ENCODE results near the gene UCHL1. TPM values are rescaled to one million over a fixed set of nuclear protein-coding genes. Genes with fewer than 3 reads are reported as not detected.

UCHL1 gene
- total and polyA plus RNA-seq, 2 of the 13 experiments (the other 11 are each of a cell fraction or from before 2014, with no cell fraction given): not detected

DNA sequence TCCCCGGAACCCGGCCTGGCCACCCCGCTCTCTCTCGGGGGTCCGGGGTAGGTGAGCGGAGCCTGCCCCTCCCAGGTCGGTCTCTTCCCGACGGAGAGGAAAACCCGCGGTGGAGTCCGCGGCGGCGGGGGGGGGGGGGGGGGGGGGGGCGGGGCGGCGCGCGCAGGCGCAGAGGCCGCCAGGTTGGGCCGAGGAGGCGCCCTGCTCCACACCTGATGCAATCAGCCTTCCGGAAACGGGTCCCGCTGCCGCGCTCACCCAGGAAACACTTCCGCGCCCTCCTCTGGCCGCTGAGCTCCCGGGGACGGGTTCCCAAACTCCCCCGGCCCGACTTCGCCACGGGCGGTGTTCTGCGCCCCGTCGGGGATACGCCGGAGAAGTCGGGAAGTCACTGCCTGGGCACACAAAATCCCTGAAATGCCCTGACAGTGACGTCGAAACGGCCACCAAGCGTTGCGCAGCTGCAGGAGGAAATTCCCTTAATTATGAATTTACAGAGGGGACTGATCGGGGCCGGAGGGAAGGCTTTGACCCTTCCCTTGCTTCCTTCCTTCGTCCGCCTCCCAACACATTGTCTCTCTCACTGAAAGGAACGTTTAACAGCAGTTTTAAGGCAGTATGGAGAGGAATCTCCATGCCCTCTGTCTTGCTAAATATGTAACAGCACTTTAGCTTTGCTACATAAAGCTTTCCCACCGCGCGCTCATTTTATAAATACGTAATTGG, 40.3 kb upstream of the UCHL1 start (continued):
- TF ChIP-seq, protein P1, sequence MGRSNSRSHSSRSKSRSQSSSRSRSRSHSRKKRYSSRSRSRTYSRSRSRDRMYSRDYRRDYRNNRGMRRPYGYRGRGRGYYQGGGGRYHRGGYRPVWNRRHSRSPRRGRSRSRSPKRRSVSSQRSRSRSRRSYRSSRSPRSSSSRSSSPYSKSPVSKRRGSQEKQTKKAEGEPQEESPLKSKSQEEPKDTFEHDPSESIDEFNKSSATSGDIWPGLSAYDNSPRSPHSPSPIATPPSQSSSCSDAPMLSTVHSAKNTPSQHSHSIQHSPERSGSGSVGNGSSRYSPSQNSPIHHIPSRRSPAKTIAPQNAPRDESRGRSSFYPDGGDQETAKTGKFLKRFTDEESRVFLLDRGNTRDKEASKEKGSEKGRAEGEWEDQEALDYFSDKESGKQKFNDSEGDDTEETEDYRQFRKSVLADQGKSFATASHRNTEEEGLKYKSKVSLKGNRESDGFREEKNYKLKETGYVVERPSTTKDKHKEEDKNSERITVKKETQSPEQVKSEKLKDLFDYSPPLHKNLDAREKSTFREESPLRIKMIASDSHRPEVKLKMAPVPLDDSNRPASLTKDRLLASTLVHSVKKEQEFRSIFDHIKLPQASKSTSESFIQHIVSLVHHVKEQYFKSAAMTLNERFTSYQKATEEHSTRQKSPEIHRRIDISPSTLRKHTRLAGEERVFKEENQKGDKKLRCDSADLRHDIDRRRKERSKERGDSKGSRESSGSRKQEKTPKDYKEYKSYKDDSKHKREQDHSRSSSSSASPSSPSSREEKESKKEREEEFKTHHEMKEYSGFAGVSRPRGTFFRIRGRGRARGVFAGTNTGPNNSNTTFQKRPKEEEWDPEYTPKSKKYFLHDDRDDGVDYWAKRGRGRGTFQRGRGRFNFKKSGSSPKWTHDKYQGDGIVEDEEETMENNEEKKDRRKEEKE (IDR thresholded peaks at IDR 0.05): no peak
- no peak for TF ChIP-seq ZNF75D (CRISPR knock-in tag; IDR thresholded peaks at IDR 0.05; ENCODE audit: borderline replicate concordance)
- peak; percentile 86 for TF ChIP-seq CBX5 (CRISPR knock-in tag; IDR thresholded peaks at IDR 0.05; ENCODE audit: borderline replicate concordance)
- peak; percentile 91 for TF ChIP-seq KMT2A (CRISPR knock-in tag; IDR thresholded peaks at IDR 0.05)
- peak; percentile 77 for TF ChIP-seq ZBTB25 (CRISPR knock-in tag; IDR thresholded peaks at IDR 0.05)
- TF ChIP-seq ZNF136 (CRISPR knock-in tag; IDR thresholded peaks at IDR 0.05; ENCODE audit: low read depth): no peak
- no peak for TF ChIP-seq ZNF652 (CRISPR knock-in tag; IDR thresholded peaks at IDR 0.05; ENCODE audit: borderline replicate concordance, low read depth)
- no peak for TF ChIP-seq ZNF234 (CRISPR knock-in tag; conservative IDR thresholded peaks at IDR 0.05)
- no peak for TF ChIP-seq RARA (CRISPR knock-in tag; IDR thresholded peaks at IDR 0.05)
- TF ChIP-seq ZNF431 (CRISPR knock-in tag; IDR thresholded peaks at IDR 0.05; ENCODE audit: borderline replicate concordance, low read depth): 0 out of 2 replicates have a peak, but pooled peaks have one; percentile 60
- no peak for TF ChIP-seq ZNF558 (CRISPR knock-in tag; IDR thresholded peaks at IDR 0.05; ENCODE audit: borderline replicate concordance)
- TF ChIP-seq, protein P2, sequence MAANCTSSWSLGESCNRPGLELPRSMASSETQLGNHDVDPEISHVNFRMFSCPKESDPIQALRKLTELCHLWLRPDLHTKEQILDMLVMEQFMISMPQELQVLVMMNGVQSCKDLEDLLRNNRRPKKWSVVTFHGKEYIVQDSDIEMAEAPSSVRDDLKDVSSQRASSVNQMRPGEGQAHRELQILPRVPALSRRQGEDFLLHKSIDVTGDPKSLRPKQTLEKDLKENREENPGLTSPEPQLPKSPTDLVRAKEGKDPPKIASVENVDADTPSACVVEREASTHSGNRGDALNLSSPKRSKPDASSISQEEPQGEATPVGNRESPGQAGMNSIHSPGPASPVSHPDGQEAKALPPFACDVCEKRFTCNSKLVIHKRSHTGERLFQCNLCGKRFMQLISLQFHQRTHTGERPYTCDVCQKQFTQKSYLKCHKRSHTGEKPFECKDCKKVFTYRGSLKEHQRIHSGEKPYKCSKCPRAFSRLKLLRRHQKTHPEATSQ (CRISPR knock-in tag; IDR thresholded peaks at IDR 0.05; ENCODE audit: borderline replicate concordance): no peak
- TF ChIP-seq CCDC6 (CRISPR knock-in tag; IDR thresholded peaks at IDR 0.05): peak; percentile 64; the same call in 1 of the 2 replicates
- TF ChIP-seq, protein P3, sequence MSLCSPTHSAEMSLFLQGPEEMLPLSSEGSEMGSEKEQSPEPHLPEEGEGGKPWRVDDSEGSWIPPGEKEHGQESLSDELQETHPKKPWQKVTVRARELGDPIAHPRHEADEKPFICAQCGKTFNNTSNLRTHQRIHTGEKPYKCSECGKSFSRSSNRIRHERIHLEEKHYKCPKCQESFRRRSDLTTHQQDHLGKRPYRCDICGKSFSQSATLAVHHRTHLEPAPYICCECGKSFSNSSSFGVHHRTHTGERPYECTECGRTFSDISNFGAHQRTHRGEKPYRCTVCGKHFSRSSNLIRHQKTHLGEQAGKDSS (CRISPR knock-in tag; IDR thresholded peaks at IDR 0.05; ENCODE audit: borderline replicate concordance, low read depth): peak; percentile 85; the same call in 1 of the 2 replicates
- 0 out of 2 replicates have a peak, but pooled peaks have one; percentile 43 for TF ChIP-seq PRMT3 (CRISPR knock-in tag; IDR thresholded peaks at IDR 0.05; ENCODE audit: borderline replicate concordance, low read depth)
- peak; percentile 76 for TF ChIP-seq CTCF (CRISPR knock-in tag; IDR thresholded peaks at IDR 0.05)
- TF ChIP-seq, protein P4, sequence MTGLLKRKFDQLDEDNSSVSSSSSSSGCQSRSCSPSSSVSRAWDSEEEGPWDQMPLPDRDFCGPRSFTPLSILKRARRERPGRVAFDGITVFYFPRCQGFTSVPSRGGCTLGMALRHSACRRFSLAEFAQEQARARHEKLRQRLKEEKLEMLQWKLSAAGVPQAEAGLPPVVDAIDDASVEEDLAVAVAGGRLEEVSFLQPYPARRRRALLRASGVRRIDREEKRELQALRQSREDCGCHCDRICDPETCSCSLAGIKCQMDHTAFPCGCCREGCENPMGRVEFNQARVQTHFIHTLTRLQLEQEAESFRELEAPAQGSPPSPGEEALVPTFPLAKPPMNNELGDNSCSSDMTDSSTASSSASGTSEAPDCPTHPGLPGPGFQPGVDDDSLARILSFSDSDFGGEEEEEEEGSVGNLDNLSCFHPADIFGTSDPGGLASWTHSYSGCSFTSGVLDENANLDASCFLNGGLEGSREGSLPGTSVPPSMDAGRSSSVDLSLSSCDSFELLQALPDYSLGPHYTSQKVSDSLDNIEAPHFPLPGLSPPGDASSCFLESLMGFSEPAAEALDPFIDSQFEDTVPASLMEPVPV (CRISPR knock-in tag; IDR thresholded peaks at IDR 0.05): 0 out of 2 replicates have a peak, but pooled peaks have one; percentile 65
- no peak for TF ChIP-seq HOXA7 (CRISPR knock-in tag; IDR thresholded peaks at IDR 0.05)
